K562 (cell line): Measurements from ENCODE around the gene RBM22. TPM values are rescaled to one million over a fixed set of nuclear protein-coding genes. Genes with fewer than 3 reads are reported as not detected.

ENCODE experiments used
- BACH1 ChIP-seq: fragments of 200-800 bp; sonication (Bioruptor generic); IDR thresholded peaks from 2 replicates; pipeline ENCODE4 v1.6.1; 2016; ENCODE audit warnings: missing genetic modification characterization, missing compliant biosample characterization
- CTCFL ChIP-seq: IDR thresholded peaks from 2 replicates; pipeline ENCODE4 v1.6.1; 2011; ENCODE audit warnings: borderline replicate concordance, low read depth, mild to moderate bottlenecking, moderate library complexity, low read length; ENCODE audit not compliant: insufficient read depth, poor library complexity, severe bottlenecking
- HIVEP1 ChIP-seq: fragments of 250-450 bp; sonication (Bioruptor Pico); IDR thresholded peaks from 2 replicates; pipeline ENCODE4 v1.4.0; 2020; ENCODE audit warnings: mild to moderate bottlenecking
- SLC30A9 ChIP-seq: fragments of 250-450 bp; sonication (Bioruptor Pico); IDR thresholded peaks from 2 replicates; pipeline ENCODE4 v1.8.0; 2022; ENCODE audit warnings: mild to moderate bottlenecking, moderate library complexity
- SMARCB1 ChIP-seq: IDR thresholded peaks from 2 replicates; pipeline ENCODE4 v1.6.1; 2011; ENCODE audit warnings: improper control_type of control experiment, low read depth; ENCODE audit not compliant: insufficient read length
- TCF15 ChIP-seq: fragments of 250-450 bp; sonication (Bioruptor Pico); IDR thresholded peaks from 2 replicates; pipeline ENCODE4 v1.8.0; 2022; ENCODE audit warnings: moderate library complexity, mild to moderate bottlenecking, inconsistent platforms
- ZNF174 ChIP-seq: fragments of 250-450 bp; sonication (Bioruptor Pico); IDR thresholded peaks from 2 replicates; pipeline ENCODE4 v1.4.0; 2020; ENCODE audit warnings: mild to moderate bottlenecking
- ZNF224 ChIP-seq: sonication (generic); formaldehyde crosslinking; IDR thresholded peaks from 2 replicates; pipeline ENCODE4 v1.8.0; 2022; ENCODE audit warnings: mild to moderate bottlenecking, missing genetic modification reagents
- ZNF263 ChIP-seq: sonication (generic); formaldehyde crosslinking; IDR thresholded peaks from 2 replicates; pipeline ENCODE4 v1.8.0; 2022; ENCODE audit warnings: mild to moderate bottlenecking, missing genetic modification reagents, borderline replicate concordance
- polyA plus RNA-seq, 8 experiments: library from polyadenylated mRNA; depleted of rRNA in 4 of 8; stranded (reverse) in 5 of 8; unstranded in 3 of 8; fragments of >200 nt; fragmentation: Nextera tagmentation in 2 of 8; fragmentation: Illumina TruSeq in 1 of 8; extraction: Ambion mirVana in 2 of 8; extraction: Trizol in 1 of 8; gene quantifications; 2 replicates each; pipeline versions ENCODE4 v1.2.1 to v1.2.3, GENCODE V29; 2011 to 2014; ENCODE audit warnings: inconsistent platforms in 1 of 8, missing spikeins in 1 of 8
- total RNA-seq, 7 experiments: library from RNA; depleted of rRNA in 6 of 7; stranded (reverse); fragments of >200 nt in 6 of 7; fragmentation: Illumina TruSeq in 2 of 7; extraction: Trizol in 2 of 7; gene quantifications; 2 replicates each; pipeline versions ENCODE4 v1.2.1 to v1.2.3, GENCODE V29; 2011 to 2021; ENCODE audit warnings: low replicate concordance in 1 of 7
- TF ChIP-seq, protein P1 (sequence below): IDR thresholded peaks from 3 replicates; pipeline ENCODE4 v1.6.1; 2011; ENCODE audit warnings: borderline replicate concordance, mild to moderate bottlenecking; ENCODE audit not compliant: insufficient read length, insufficient read depth
- TF ChIP-seq, protein P2 (sequence below), 2 experiments: fragments of 450-650 bp; formaldehyde crosslinking in 1 of 2; IDR thresholded peaks; 2 replicates each; pipeline versions ENCODE4 v1.4.0 to v1.6.1; 2014 to 2020; ENCODE audit warnings: mild to moderate bottlenecking in 2 of 2, borderline replicate concordance in 1 of 2, low read depth in 1 of 2

Gene RBM22
- total and polyA plus RNA-seq, 9 of the 15 experiments (the other 6 are each of a cell fraction or from before 2014, with no cell fraction given), result 31.3 to 82.2 (median 44.8) TPM

- peak; percentile 91 for TF ChIP-seq CTCFL
- no peak for TF ChIP-seq ZNF224 (CRISPR knock-in tag)
- TF ChIP-seq ZNF174 (CRISPR knock-in tag), result no peak
- TF ChIP-seq, protein P1, sequence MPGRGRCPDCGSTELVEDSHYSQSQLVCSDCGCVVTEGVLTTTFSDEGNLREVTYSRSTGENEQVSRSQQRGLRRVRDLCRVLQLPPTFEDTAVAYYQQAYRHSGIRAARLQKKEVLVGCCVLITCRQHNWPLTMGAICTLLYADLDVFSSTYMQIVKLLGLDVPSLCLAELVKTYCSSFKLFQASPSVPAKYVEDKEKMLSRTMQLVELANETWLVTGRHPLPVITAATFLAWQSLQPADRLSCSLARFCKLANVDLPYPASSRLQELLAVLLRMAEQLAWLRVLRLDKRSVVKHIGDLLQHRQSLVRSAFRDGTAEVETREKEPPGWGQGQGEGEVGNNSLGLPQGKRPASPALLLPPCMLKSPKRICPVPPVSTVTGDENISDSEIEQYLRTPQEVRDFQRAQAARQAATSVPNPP, result no peak
- TF ChIP-seq ZNF263 (CRISPR knock-in tag), result no peak
- TF ChIP-seq TCF15 (CRISPR knock-in tag), result no peak
- TF ChIP-seq SLC30A9 (CRISPR knock-in tag), result no peak
- TF ChIP-seq HIVEP1 (CRISPR knock-in tag), result no peak
- no peak for TF ChIP-seq SMARCB1
- TF ChIP-seq BACH1 (tag), result no peak
- TF ChIP-seq, protein P2, sequence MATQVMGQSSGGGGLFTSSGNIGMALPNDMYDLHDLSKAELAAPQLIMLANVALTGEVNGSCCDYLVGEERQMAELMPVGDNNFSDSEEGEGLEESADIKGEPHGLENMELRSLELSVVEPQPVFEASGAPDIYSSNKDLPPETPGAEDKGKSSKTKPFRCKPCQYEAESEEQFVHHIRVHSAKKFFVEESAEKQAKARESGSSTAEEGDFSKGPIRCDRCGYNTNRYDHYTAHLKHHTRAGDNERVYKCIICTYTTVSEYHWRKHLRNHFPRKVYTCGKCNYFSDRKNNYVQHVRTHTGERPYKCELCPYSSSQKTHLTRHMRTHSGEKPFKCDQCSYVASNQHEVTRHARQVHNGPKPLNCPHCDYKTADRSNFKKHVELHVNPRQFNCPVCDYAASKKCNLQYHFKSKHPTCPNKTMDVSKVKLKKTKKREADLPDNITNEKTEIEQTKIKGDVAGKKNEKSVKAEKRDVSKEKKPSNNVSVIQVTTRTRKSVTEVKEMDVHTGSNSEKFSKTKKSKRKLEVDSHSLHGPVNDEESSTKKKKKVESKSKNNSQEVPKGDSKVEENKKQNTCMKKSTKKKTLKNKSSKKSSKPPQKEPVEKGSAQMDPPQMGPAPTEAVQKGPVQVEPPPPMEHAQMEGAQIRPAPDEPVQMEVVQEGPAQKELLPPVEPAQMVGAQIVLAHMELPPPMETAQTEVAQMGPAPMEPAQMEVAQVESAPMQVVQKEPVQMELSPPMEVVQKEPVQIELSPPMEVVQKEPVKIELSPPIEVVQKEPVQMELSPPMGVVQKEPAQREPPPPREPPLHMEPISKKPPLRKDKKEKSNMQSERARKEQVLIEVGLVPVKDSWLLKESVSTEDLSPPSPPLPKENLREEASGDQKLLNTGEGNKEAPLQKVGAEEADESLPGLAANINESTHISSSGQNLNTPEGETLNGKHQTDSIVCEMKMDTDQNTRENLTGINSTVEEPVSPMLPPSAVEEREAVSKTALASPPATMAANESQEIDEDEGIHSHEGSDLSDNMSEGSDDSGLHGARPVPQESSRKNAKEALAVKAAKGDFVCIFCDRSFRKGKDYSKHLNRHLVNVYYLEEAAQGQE (IDR thresholded peaks at IDR 0.05; ENCODE audit: borderline replicate concordance), result peak; percentile 41; the same call in 1 of the 2 replicates
- TF ChIP-seq, protein P2 (CRISPR knock-in tag; IDR thresholded peaks at IDR 0.05; ENCODE audit: low read depth), result no peak
These were observed at the start of gene RBM22 (continued) for GRCh38 chr5:150700594-150701377.
